Prostate gland (tissue), 2 donors: Measurements from ENCODE around the gene SRGAP2B.
"Not testable (repeated sequence)": the region's sequence is repeated elsewhere in the genome, so short reads cannot be mapped to it uniquely, and the experiment has no call there.

Experiments
- CTCF ChIP-seq, 4 experiments: fragments of 200-600 bp in 2 of 4; fragments of 450-650 bp in 2 of 4; sonication (generic) in 2 of 4; IDR thresholded peaks; 1 replicate in 3 of 4; 2 replicates in 1 of 4; pipeline ENCODE4 v1.5.1; 2016 to 2019; ENCODE audit warnings: antibody characterized with exemption in 4 of 4, mild to moderate bottlenecking in 2 of 4, moderate library complexity in 2 of 4
- POLR2A ChIP-seq: fragments of 450-650 bp; IDR thresholded peaks from one replicate; pipeline ENCODE4 v1.6.1; 2016; ENCODE audit warnings: antibody characterized with exemption, mild to moderate bottlenecking
- POLR2AphosphoS5 ChIP-seq: sonication (generic); formaldehyde crosslinking; IDR thresholded peaks from one replicate; pipeline ENCODE4 v1.6.1; 2017; ENCODE audit warnings: antibody characterized with exemption

- TF ChIP-seq CTCF (IDR thresholded peaks at IDR 0.05); POLR2A; POLR2AphosphoS5: not testable (repeated sequence)
Measured at GRCh38 chr1:144893710-144894438, 201.3 kb downstream of the SRGAP2B start.
